Measurements from ENCODE around the gene RALGPS1. TPM values are rescaled to one million over a fixed set of nuclear protein-coding genes. Genes with fewer than 3 reads are reported as not detected.

RALGPS1 gene
- total RNA-seq, 1 experiment from 2014 or later = 28.5 TPM

DNA sequence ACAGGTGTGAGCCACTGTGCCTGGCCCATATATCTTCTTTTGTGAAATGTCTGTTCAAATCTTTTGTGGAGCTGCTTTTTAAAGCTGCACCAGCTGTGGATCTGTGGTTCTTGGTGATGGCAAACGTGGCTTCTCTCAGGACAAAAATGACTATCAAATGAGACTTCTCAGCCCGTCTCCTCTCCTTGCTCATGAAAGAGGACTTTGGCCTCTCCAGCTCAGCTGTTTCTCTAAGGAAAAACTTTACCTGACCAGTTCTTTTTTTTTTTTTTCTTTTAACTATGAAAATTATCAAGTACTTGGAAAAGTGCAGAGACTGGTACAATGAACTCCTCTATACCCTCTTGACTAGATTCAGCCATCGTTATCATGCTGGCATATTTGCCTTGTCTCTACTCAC, 44.8 kb downstream of the RALGPS1 start (continued):
- TF ChIP-seq, protein P1, sequence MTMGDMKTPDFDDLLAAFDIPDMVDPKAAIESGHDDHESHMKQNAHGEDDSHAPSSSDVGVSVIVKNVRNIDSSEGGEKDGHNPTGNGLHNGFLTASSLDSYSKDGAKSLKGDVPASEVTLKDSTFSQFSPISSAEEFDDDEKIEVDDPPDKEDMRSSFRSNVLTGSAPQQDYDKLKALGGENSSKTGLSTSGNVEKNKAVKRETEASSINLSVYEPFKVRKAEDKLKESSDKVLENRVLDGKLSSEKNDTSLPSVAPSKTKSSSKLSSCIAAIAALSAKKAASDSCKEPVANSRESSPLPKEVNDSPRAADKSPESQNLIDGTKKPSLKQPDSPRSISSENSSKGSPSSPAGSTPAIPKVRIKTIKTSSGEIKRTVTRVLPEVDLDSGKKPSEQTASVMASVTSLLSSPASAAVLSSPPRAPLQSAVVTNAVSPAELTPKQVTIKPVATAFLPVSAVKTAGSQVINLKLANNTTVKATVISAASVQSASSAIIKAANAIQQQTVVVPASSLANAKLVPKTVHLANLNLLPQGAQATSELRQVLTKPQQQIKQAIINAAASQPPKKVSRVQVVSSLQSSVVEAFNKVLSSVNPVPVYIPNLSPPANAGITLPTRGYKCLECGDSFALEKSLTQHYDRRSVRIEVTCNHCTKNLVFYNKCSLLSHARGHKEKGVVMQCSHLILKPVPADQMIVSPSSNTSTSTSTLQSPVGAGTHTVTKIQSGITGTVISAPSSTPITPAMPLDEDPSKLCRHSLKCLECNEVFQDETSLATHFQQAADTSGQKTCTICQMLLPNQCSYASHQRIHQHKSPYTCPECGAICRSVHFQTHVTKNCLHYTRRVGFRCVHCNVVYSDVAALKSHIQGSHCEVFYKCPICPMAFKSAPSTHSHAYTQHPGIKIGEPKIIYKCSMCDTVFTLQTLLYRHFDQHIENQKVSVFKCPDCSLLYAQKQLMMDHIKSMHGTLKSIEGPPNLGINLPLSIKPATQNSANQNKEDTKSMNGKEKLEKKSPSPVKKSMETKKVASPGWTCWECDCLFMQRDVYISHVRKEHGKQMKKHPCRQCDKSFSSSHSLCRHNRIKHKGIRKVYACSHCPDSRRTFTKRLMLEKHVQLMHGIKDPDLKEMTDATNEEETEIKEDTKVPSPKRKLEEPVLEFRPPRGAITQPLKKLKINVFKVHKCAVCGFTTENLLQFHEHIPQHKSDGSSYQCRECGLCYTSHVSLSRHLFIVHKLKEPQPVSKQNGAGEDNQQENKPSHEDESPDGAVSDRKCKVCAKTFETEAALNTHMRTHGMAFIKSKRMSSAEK (CRISPR knock-in tag; IDR thresholded peaks at IDR 0.05; ENCODE audit: borderline replicate concordance) = no peak
- TF ChIP-seq, protein P2, sequence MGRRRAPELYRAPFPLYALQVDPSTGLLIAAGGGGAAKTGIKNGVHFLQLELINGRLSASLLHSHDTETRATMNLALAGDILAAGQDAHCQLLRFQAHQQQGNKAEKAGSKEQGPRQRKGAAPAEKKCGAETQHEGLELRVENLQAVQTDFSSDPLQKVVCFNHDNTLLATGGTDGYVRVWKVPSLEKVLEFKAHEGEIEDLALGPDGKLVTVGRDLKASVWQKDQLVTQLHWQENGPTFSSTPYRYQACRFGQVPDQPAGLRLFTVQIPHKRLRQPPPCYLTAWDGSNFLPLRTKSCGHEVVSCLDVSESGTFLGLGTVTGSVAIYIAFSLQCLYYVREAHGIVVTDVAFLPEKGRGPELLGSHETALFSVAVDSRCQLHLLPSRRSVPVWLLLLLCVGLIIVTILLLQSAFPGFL (CRISPR knock-in tag; IDR thresholded peaks at IDR 0.05; ENCODE audit: borderline replicate concordance) = no peak
- TF ChIP-seq RORB (CRISPR knock-in tag; IDR thresholded peaks at IDR 0.05) (no peak), ZNF138 (CRISPR knock-in tag; conservative IDR thresholded peaks at IDR 0.05) (no peak), FOXJ3 (CRISPR knock-in tag; IDR thresholded peaks at IDR 0.05; ENCODE audit: borderline replicate concordance) (no peak), ZNF671 (CRISPR knock-in tag; IDR thresholded peaks at IDR 0.05) (no peak), ETV6 (CRISPR knock-in tag; IDR thresholded peaks at IDR 0.05) (no peak), PRRX2 (CRISPR knock-in tag; IDR thresholded peaks at IDR 0.05) (no peak), ZNF423 (CRISPR knock-in tag; IDR thresholded peaks at IDR 0.05) (no peak), MYBL2 (CRISPR knock-in tag; IDR thresholded peaks at IDR 0.05) (no peak), EMX1 (CRISPR knock-in tag; IDR thresholded peaks at IDR 0.05) (no peak), MXD4 (CRISPR knock-in tag; IDR thresholded peaks at IDR 0.05; ENCODE audit: borderline replicate concordance) (no peak)
- TF ChIP-seq, protein P3, sequence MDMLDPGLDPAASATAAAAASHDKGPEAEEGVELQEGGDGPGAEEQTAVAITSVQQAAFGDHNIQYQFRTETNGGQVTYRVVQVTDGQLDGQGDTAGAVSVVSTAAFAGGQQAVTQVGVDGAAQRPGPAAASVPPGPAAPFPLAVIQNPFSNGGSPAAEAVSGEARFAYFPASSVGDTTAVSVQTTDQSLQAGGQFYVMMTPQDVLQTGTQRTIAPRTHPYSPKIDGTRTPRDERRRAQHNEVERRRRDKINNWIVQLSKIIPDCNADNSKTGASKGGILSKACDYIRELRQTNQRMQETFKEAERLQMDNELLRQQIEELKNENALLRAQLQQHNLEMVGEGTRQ (CRISPR knock-in tag; IDR thresholded peaks at IDR 0.05) = no peak
- TF ChIP-seq, protein P4, sequence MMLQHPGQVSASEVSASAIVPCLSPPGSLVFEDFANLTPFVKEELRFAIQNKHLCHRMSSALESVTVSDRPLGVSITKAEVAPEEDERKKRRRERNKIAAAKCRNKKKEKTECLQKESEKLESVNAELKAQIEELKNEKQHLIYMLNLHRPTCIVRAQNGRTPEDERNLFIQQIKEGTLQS (CRISPR knock-in tag; conservative IDR thresholded peaks at IDR 0.05) = no peak
- TF ChIP-seq, protein P5, sequence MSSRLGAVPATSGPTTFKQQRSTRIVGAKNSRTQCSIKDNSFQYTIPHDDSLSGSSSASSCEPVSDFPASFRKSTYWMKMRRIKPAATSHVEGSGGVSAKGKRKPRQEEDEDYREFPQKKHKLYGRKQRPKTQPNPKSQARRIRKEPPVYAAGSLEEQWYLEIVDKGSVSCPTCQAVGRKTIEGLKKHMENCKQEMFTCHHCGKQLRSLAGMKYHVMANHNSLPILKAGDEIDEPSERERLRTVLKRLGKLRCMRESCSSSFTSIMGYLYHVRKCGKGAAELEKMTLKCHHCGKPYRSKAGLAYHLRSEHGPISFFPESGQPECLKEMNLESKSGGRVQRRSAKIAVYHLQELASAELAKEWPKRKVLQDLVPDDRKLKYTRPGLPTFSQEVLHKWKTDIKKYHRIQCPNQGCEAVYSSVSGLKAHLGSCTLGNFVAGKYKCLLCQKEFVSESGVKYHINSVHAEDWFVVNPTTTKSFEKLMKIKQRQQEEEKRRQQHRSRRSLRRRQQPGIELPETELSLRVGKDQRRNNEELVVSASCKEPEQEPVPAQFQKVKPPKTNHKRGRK (CRISPR knock-in tag; IDR thresholded peaks at IDR 0.05; ENCODE audit: borderline replicate concordance) = no peak

DNA sequence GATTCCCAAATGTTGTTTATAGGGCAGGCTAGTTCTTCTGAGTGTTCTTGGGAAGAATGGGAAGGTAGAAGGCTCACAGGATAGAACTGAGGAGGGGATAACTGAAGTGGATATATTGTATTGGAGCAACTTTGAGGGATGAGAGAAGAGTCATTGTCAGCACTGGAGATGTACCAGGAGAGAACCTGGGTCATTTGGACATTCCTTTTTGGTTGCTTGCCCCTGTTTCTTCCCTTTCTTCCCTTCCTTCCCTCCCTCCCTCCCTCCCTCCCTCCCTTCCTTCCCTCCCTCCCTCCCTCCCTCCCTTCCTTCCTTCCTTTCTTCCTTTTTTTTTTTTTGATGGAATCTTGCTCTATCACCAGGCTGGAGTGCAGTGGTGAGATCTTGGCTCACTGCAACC, 45.3 kb downstream of the RALGPS1 start:
- ChIA-PET POLR2A (no interaction called here), CTCF (interaction anchor here (0.8 to 1.3 kb wide), 2 partner anchors 12 to 235 kb away, joined by 3 to 6 read pairs; no protein-coding TSS in a partner anchor)
- Mint-ChIP-seq H3K4me1 (peaks cover 12% of the 10 kb centered on the region), H3K9me3 (no peaks in the 10 kb centered on the region), H3K27ac (no peak overlapping the region), H3K27me3 (ENCODE audit: low read depth) (no peaks in the 10 kb centered on the region), H3K4me3 (no peak overlapping the region), H3K36me3 (no peaks in the 10 kb centered on the region)
- no peak for ATAC-seq
- no peak for DNase-seq (ENCODE audit: low spot score)
- no peak for TF ChIP-seq MXD4 (CRISPR knock-in tag; IDR thresholded peaks at IDR 0.05; ENCODE audit: borderline replicate concordance)
- TF ChIP-seq, protein P6, sequence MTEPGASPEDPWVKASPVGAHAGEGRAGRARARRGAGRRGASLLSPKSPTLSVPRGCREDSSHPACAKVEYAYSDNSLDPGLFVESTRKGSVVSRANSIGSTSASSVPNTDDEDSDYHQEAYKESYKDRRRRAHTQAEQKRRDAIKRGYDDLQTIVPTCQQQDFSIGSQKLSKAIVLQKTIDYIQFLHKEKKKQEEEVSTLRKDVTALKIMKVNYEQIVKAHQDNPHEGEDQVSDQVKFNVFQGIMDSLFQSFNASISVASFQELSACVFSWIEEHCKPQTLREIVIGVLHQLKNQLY (CRISPR knock-in tag; IDR thresholded peaks at IDR 0.05) = no peak
- TF ChIP-seq ZNF138 (CRISPR knock-in tag; conservative IDR thresholded peaks at IDR 0.05) = no peak
- TF ChIP-seq NFE2L1 (CRISPR knock-in tag; IDR thresholded peaks at IDR 0.05) = no peak
- TF ChIP-seq, protein P7, sequence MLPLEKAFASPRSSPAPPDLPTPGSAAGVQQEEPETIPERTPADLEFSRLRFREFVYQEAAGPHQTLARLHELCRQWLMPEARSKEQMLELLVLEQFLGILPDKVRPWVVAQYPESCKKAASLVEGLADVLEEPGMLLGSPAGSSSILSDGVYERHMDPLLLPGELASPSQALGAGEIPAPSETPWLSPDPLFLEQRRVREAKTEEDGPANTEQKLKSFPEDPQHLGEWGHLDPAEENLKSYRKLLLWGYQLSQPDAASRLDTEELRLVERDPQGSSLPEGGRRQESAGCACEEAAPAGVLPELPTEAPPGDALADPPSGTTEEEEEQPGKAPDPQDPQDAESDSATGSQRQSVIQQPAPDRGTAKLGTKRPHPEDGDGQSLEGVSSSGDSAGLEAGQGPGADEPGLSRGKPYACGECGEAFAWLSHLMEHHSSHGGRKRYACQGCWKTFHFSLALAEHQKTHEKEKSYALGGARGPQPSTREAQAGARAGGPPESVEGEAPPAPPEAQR (CRISPR knock-in tag; IDR thresholded peaks at IDR 0.05) = no peak
- no peak for TF ChIP-seq HMGA2 (CRISPR knock-in tag; IDR thresholded peaks at IDR 0.05)
- TF ChIP-seq TEAD1 (CRISPR knock-in tag; IDR thresholded peaks at IDR 0.05) = no peak
- no peak for TF ChIP-seq RORB (CRISPR knock-in tag; IDR thresholded peaks at IDR 0.05)
- TF ChIP-seq, protein P8, sequence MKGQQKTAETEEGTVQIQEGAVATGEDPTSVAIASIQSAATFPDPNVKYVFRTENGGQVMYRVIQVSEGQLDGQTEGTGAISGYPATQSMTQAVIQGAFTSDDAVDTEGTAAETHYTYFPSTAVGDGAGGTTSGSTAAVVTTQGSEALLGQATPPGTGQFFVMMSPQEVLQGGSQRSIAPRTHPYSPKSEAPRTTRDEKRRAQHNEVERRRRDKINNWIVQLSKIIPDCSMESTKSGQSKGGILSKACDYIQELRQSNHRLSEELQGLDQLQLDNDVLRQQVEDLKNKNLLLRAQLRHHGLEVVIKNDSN (CRISPR knock-in tag; IDR thresholded peaks at IDR 0.05) = no peak
- no peak for TF ChIP-seq MYBL2 (CRISPR knock-in tag; IDR thresholded peaks at IDR 0.05)
- TF ChIP-seq, protein P4 (CRISPR knock-in tag; conservative IDR thresholded peaks at IDR 0.05) = no peak
- TF ChIP-seq, protein P2 (CRISPR knock-in tag; IDR thresholded peaks at IDR 0.05; ENCODE audit: borderline replicate concordance) = no peak
